Kidney epithelial cell (primary cell): ENCODE measurements around the gene BLMH. TPM values are rescaled to one million over a fixed set of nuclear protein-coding genes. Genes with fewer than 3 reads are reported as not detected.
"Not testable (repeated sequence)": the region's sequence is repeated elsewhere in the genome, so short reads cannot be mapped to it uniquely, and the experiment has no call there.

Source experiments
- DNase-seq: peaks from one replicate; pipeline ENCODE4 v3.0.0-alpha.2; 2010; ENCODE audit warnings: low read depth
- H3K27me3 ChIP-seq: 2 replicates; pipeline ENCODE4 v1.6.0; 2011; ENCODE audit warnings: low read length; ENCODE audit not compliant: control insufficient read depth, insufficient read depth
- H3K36me3 ChIP-seq: 2 replicates; pipeline ENCODE4 v1.5.1; 2011; ENCODE audit warnings: low read length; ENCODE audit not compliant: control insufficient read depth, insufficient read depth
- H3K4me3 ChIP-seq: 2 replicates; pipeline ENCODE4 v1.5.1; 2011; ENCODE audit warnings: low read depth, mild to moderate bottlenecking, control low read depth, low read length
- total RNA-seq: library from RNA; depleted of rRNA; stranded (reverse); fragments of >200 nt; gene quantifications from 2 replicates; pipeline ENCODE4 v1.2.3, GENCODE V29; 2015
- TF ChIP-seq, protein P1 (sequence below): IDR thresholded peaks from 2 replicates; pipeline ENCODE4 v1.5.1; 2011; ENCODE audit warnings: mild to moderate bottlenecking, moderate library complexity, low read length, control low read depth, inconsistent platforms; ENCODE audit not compliant: insufficient read depth, poor library complexity, severe bottlenecking

The BLMH gene
- total RNA-seq, 1 donor from 2014 or later: 29.4 TPM

GRCh38 chr17:30234964-30235363, 56.8 kb downstream of the BLMH start:
- H3K4me3 ChIP-seq: no peak overlapping the region
- TF ChIP-seq, protein P1, sequence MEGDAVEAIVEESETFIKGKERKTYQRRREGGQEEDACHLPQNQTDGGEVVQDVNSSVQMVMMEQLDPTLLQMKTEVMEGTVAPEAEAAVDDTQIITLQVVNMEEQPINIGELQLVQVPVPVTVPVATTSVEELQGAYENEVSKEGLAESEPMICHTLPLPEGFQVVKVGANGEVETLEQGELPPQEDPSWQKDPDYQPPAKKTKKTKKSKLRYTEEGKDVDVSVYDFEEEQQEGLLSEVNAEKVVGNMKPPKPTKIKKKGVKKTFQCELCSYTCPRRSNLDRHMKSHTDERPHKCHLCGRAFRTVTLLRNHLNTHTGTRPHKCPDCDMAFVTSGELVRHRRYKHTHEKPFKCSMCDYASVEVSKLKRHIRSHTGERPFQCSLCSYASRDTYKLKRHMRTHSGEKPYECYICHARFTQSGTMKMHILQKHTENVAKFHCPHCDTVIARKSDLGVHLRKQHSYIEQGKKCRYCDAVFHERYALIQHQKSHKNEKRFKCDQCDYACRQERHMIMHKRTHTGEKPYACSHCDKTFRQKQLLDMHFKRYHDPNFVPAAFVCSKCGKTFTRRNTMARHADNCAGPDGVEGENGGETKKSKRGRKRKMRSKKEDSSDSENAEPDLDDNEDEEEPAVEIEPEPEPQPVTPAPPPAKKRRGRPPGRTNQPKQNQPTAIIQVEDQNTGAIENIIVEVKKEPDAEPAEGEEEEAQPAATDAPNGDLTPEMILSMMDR: no peak
- no peaks in the 10 kb centered on the region for H3K36me3 ChIP-seq
- no peak for DNase-seq
- peaks cover 64% of the 10 kb centered on the region for H3K27me3 ChIP-seq

GRCh38 chr17:30234296-30234695, 57.4 kb downstream of the BLMH start:
- no peak for DNase-seq
- H3K36me3 ChIP-seq: no peaks in the 10 kb centered on the region
- H3K27me3 ChIP-seq: peaks cover 64% of the 10 kb centered on the region
- TF ChIP-seq, protein P1: no peak
- H3K4me3 ChIP-seq: no peak overlapping the region

DNA sequence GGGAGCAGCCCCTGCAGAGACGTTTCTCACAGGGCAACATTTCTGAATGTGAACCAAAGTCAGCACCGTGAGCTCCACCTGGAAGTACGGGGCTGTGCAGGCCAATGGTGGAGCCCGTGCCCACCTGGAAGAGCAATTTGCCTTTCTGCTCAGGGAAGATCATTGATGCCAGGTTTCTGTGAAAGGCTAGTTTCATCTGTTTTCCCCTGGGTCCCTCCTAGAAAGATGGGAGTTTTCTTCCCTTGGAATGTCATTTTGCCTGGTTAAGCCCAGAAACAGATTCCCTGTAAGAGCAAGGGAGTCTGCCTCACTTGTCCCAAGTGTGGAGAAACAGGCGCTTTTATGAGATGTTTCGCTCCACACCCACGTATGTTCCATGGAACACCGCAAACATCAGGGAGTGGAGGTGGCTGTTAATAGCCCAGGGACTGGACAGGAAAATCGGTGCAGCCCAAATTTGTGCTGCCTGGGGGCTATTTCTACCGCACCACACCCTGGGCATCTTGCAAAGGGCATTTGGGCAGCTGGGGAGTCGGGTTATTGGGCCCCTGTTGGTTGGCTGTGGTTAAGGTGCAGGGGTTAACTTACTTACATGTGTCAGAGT, 58.8 kb downstream of the BLMH start:
- Histone ChIP-seq H3K4me3 (no peak overlapping the region), H3K36me3 (no peaks in the 10 kb centered on the region), H3K27me3 (peaks cover 57% of the 10 kb centered on the region)
- TF ChIP-seq, protein P1: no peak
- no peak for DNase-seq

GRCh38 chr17:30232015-30232823, 59.5 kb downstream of the BLMH start:
- H3K36me3 ChIP-seq: no peaks in the 10 kb centered on the region
- peaks cover 50% of the 10 kb centered on the region for H3K27me3 ChIP-seq
- H3K4me3 ChIP-seq: no peak overlapping the region
- DNase-seq: no peak
- TF ChIP-seq, protein P1: no peak

- Histone ChIP-seq H3K27me3 (peaks cover 39% of the 10 kb centered on the region), H3K36me3 (no peaks in the 10 kb centered on the region), H3K4me3 (no peak overlapping the region)
- TF ChIP-seq, protein P1: no peak
- no peak for DNase-seq
Measured at GRCh38 chr17:30230596-30231125, 61.1 kb downstream of the BLMH start.

DNA sequence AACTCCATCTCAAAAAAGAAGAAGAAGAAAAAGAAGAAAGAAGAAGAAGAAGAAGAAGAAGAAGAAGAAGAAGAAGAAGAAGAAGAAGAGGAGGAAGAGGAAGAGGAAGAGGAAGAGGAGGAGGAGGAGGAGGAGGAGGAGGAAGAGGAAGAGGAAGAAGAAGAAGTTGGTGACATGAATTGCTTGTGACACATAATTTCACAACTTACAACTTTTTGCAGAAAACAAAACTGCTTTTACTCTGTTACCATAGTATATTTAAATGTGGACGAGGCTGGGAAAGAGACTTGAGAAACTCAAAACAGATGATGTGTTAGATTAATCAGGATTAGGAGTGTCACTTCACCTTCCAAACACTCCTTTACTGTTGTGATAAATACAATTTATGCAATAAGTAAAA, 61.7 kb downstream of the BLMH start:
- not testable (repeated sequence) for DNase-seq, H3K4me3 ChIP-seq, H3K36me3 ChIP-seq
- peaks cover 33% of the 10 kb centered on the region for H3K27me3 ChIP-seq
